T-helper 1 cell treated with Interleukin-12 subunit alpha and Interleukin-12 subunit beta and Interleukin-4 antibody, amounts not matched to agents 30 μg/mL and 1 μg/mL, for 36 hours (primary cell): Measurements from ENCODE around the gene TMEM258.
A peak's percentile ranks its signal among the peaks of the same experiment; 100 is the strongest.

Experiments
- H3K27ac Mint-ChIP-seq: one replicate; pipeline ENCODE4 v1.8.0; 2021; ENCODE audit warnings: mild to moderate bottlenecking, mixed read lengths
- H3K27me3 Mint-ChIP-seq: one replicate; pipeline ENCODE4 v1.8.0; 2021; ENCODE audit warnings: low read depth, mixed read lengths
- H3K36me3 Mint-ChIP-seq: one replicate; pipeline ENCODE4 v1.8.0; 2021; ENCODE audit warnings: low read depth, mixed read lengths
- H3K4me1 Mint-ChIP-seq: one replicate; pipeline ENCODE4 v1.8.0; 2021; ENCODE audit warnings: low read depth, mixed read lengths
- H3K4me3 Mint-ChIP-seq: one replicate; pipeline ENCODE4 v1.8.0; 2021; ENCODE audit warnings: mild to moderate bottlenecking, moderate library complexity, mixed read lengths
- H3K9me3 Mint-ChIP-seq: one replicate; pipeline ENCODE4 v1.8.0; 2021; ENCODE audit warnings: mixed read lengths

Gene TMEM258

DNA sequence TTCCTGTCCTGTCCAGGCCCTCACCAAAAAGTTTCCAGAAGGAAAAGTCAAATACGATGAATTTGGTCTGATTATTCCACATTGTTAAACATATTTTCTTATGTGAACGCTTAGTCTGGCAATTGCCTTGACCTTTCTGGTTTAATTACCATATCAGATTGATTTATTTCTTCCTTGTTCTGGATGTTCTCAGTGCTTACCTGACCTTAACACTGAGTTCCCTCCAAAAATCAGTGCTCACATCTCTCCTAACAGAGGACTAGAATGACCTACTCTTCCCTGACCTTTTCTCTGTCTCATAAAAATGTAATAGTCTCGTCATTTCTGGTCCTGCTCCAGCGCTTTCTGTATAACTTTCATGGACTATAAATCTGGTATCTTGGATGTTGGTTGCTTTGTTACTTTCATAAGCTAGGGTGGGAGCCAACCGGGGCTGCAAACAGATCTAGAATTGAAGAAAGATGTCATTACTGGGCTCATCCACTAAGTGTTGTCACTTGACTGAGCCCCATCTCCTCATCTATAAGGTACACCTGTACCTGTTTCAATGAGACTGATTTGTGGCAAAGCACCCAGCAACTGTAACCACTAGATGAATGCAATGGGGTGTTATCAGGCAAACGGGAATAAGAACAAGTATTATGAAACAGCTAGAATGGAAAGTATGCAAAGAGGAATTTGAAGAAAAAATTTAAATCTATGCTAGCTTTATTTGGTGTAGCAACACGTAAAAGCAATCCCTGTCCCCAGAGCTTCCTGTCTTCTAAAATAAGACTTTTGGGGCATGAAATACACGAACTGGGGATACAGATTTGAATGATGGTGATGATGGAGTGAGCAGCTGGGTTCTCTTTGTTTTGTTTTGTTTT lies 38.1 kb upstream of the TMEM258 start:
- H3K9me3 Mint-ChIP-seq: no peaks in the 10 kb centered on the region
- peak overlapping the region; percentile 87 for H3K27ac Mint-ChIP-seq
- peaks cover 15% of the 10 kb centered on the region for H3K36me3 Mint-ChIP-seq
- H3K4me1 Mint-ChIP-seq: peaks cover 57% of the 10 kb centered on the region
- H3K27me3 Mint-ChIP-seq: no peaks in the 10 kb centered on the region
- H3K4me3 Mint-ChIP-seq: peak overlapping the region; percentile 85

DNA sequence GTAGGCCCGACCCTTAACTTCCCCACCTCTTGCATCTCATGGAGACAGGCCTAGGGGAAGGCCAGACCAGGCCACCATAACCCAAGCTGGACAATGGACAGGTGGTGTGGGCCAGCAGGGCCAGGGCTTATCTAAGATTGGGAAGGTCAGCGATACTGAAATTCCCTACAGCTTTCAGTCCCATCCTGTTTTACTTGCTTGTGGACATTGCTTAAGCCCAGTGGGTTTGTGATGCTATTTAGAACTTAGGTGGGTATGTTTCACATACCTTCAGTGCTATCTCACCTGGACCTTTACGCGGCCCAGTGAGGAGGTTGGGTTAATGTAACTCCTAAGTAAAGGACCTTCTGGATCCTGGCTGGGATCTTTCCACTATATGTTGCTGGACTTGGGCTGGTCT lies 37.4 kb upstream of the TMEM258 start:
- no peaks in the 10 kb centered on the region for H3K27me3 Mint-ChIP-seq
- H3K27ac Mint-ChIP-seq: no peak overlapping the region
- H3K4me3 Mint-ChIP-seq: peak overlapping the region; percentile 85
- peaks cover 15% of the 10 kb centered on the region for H3K36me3 Mint-ChIP-seq
- peaks cover 53% of the 10 kb centered on the region for H3K4me1 Mint-ChIP-seq
- H3K9me3 Mint-ChIP-seq: no peaks in the 10 kb centered on the region

DNA sequence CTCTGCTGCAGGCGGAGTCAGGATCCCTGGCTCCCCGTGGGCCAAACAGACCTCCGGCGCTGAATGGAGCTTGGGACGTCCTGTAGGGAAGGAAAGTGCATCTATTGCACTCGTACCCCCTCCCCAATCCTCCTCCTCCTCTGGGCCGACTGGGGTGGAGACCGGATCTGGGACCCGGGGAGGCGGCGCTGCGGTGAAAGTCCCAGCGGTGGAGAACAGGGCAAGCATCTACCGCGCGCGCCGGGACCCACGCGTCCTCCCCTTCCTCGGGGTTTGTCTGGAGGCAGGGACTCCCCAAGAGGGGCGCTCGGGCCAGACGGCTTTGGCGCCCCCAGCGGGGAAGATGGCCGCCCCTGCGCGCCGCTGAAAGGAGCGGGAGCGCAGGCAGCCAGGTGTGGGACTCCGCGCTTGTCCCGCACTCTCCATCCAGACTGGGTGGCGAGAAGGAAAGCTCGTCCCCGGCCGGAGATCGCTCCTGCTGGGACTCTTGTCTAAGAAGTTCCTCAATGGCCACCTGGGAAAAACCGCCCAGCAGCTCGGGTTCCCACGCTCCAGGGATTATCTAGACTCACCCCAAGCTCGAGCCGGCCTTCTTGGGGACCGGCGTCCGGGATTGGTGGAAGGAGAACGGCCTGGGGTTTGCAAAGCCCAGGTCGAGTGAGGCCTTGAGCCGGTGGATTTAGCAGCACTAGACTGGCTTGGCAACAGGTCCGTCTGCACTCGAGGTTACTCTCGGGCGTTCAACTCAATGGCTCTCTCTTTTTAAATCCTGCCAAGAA lies 36.4 kb upstream of the TMEM258 start:
- Mint-ChIP-seq H3K36me3 (peaks cover 13% of the 10 kb centered on the region), H3K27me3 (no peaks in the 10 kb centered on the region), H3K27ac (peak overlapping the region; percentile 93), H3K9me3 (no peaks in the 10 kb centered on the region), H3K4me3 (peak overlapping the region; percentile 85), H3K4me1 (peaks cover 49% of the 10 kb centered on the region)

DNA sequence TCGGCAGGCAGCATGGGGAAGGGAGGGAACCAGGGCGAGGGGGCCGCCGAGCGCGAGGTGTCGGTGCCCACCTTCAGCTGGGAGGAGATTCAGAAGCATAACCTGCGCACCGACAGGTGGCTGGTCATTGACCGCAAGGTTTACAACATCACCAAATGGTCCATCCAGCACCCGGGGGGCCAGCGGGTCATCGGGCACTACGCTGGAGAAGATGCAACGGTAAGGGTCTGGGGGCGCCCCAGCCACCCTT lies 35.9 kb upstream of the TMEM258 start:
- H3K36me3 Mint-ChIP-seq: peaks cover 8% of the 10 kb centered on the region
- no peaks in the 10 kb centered on the region for H3K9me3 Mint-ChIP-seq
- peak overlapping the region; percentile 85 for H3K4me3 Mint-ChIP-seq
- no peaks in the 10 kb centered on the region for H3K27me3 Mint-ChIP-seq
- H3K27ac Mint-ChIP-seq: peak overlapping the region; percentile 93
- peaks cover 44% of the 10 kb centered on the region for H3K4me1 Mint-ChIP-seq

DNA sequence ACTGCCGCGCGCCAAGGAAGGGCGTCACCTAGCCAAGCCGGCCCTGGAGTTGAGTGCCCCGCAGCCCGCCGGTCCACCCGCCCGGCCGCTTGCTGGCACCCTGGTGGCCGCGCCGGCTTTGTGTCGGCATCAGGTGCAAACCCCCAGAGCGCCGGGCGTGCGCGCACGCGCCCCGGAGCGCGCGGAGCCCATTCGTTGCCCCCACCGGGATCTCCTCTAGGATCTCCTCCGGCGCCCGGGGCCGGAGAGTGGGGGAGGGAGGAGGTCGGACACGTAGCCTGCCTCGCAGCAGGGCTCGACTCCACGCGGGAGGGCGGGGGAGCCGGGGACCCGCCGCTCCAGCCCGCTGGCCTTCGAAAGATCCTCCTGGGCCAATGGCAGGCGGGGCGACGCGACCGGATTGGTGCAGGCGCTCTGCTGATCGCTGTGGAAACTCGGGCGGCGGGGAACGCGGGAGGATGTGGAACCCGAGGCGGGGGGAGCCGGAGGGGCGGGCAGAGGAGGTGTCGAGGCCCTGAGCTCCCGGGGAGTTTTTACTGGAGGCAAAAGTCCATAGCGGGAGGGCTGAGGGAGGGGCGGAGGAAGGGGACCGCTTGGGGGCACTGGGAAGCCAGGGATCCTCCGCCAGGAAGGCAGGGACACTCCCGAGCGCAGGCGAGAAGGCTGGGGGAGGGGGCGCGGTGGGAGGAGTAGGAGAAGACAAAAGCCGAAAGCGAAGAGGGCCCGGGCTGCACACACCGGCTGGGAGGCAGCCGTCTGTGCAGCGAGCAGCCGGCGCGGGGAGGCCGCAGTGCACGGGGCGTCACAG lies 35.4 kb upstream of the TMEM258 start, which contains the start of gene FADS2:
TSS of gene FADS2 (plus strand) at position 730 of the 808 bp plus-strand sequence. CDS start 91 bp downstream, outside the sequence.
- H3K4me3 Mint-ChIP-seq: peak within 1 kb of the TSS; percentile 85
- no peaks in the 10 kb centered on the region for H3K9me3 Mint-ChIP-seq
- peaks cover 5% of the 10 kb centered on the region for H3K36me3 Mint-ChIP-seq
- peaks cover 39% of the 10 kb centered on the region for H3K4me1 Mint-ChIP-seq
- no peaks in the 10 kb centered on the region for H3K27me3 Mint-ChIP-seq
- H3K27ac Mint-ChIP-seq: peak within 1 kb of the TSS; percentile 93

DNA sequence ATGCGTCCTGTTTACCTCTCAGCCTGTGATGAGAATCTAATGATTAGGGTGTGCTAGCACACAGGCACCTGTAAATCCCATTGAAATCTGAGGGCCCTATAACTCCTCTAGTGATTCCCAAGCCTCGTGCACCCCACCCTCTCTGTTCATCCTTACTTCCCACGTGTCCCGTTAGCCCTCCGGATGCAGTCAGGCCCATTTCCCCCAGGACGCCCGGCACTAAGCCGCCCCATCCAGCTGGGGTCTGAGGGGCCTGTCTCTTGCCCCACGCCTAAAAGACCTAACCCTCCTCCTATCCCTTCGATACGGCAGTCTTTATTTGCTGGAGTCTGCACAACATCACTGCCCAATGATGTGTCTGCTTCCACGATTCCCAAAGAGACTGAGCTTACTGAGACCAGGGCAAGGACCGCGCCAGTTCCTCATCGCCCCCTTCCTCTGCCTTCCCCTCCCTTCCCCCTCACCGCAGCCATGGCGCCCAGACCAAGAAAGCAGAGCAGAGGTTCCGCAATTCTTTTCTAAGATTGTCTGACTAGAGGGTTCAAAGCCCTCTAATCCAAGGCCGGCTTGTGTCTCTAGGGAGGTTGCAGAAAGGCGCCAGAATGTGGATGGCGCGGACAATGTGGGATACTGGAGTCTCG lies 34.7 kb upstream of the TMEM258 start:
- Mint-ChIP-seq H3K27ac (peak overlapping the region; percentile 89), H3K4me3 (peak overlapping the region; percentile 85), H3K9me3 (no peaks in the 10 kb centered on the region), H3K27me3 (no peaks in the 10 kb centered on the region), H3K36me3 (peaks cover 5% of the 10 kb centered on the region), H3K4me1 (peaks cover 34% of the 10 kb centered on the region)

DNA sequence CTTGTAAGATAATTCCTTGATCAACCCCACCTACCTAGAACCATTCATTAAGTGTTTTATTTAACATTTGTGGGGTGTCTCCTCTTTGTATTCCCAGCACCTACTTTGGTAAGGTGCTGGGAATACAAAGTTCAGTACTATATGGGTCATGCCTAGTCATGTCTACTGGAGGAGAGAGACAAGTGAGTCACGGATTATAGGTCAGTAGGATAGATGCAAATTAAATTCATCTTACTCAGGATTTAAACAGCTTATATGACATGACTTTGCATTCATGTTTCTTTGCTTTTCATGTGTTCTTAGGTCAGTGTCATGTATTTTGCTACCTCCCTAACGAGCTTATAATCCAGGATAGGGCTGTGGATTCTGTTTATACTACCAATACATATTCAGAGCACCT lies 27.8 kb upstream of the TMEM258 start:
- peaks cover 2% of the 10 kb centered on the region for H3K36me3 Mint-ChIP-seq
- H3K9me3 Mint-ChIP-seq: no peaks in the 10 kb centered on the region
- H3K27me3 Mint-ChIP-seq: peaks cover 5% of the 10 kb centered on the region
- no peak overlapping the region for H3K4me3 Mint-ChIP-seq
- no peak overlapping the region for H3K27ac Mint-ChIP-seq
- H3K4me1 Mint-ChIP-seq: peaks cover 11% of the 10 kb centered on the region

DNA sequence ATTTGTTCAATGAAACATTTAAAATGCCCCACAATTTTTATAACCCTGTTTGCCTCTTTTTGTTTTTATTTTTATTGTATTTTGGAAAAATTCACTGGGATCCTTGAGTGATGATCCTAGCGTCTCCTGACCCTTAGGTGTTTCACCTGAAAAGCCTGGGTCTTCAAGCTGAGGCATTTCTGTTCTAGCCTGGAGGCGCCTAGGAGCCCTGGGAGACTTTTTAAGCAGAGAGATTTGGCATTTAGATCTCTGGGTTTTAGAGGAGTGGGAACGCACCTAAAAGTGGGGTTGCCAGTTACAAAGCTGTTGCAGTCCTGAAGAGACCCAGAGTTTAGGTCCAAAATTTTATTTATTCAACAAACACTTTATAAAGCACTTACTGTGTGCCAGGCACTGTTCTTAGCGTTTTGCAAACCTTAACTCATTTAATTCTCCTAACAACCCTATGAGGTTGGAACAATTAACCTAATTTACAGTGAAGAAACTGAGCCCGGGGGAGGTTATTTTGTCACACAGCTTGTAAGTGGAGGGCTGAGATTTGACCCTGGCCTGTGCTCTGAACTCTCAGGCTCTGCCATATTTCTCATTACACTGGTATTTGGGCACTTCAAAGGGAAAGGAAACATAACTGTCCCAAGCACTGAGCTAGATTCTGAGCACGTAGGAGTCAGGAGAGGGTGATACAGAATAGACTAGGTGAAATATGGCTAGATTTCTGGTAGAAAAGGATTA lies 25.2 kb upstream of the TMEM258 start:
- Mint-ChIP-seq H3K27ac (no peak overlapping the region), H3K4me3 (peak overlapping the region; percentile 79), H3K36me3 (peaks cover 16% of the 10 kb centered on the region), H3K9me3 (no peaks in the 10 kb centered on the region), H3K27me3 (peaks cover 5% of the 10 kb centered on the region), H3K4me1 (peaks cover 18% of the 10 kb centered on the region)

DNA sequence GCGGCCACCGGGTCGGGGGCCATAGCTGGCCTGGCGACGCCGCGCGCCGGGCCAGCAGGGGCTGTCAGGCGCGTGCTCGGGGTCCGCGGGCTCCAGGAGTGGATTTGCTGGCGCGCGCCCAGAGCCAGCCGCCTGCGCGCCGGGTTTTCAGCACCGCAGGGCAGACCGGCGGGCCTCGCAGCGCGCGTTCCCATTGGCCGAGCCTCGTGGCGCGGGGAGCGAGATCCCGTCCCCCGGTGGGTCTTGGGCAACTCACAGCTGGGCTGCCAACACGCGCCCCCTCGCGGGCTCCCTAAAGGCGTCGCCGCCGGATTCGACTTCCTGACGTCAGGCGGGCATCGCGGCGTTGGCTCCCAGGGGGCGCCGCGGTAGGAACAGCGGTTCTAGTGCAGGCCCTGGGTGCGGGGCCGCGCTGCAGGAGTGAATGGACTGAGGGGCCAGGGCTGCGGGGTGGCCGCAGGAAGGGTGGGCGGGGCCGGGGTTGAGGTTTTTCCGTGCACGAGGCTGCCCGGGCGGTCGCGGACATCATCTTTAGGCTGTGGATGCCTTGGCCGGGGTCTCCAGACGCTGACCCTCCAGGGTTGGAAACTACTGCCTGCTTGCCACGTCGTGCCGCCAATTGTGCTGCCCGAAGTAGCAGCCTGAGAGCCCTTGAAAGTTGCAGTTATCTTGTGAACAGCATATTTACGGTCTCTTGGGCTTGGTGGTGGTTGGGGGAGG lies 24.5 kb upstream of the TMEM258 start, which contains the start of gene FADS1:
TSS of gene FADS1 (minus strand) at position 268 of the 720 bp plus-strand sequence. CDS start at position 194, 74 bp downstream.
- peak within 1 kb of the TSS; percentile 99 for H3K4me3 Mint-ChIP-seq
- no peaks in the 10 kb centered on the region for H3K9me3 Mint-ChIP-seq
- peaks cover 5% of the 10 kb centered on the region for H3K27me3 Mint-ChIP-seq
- H3K27ac Mint-ChIP-seq: peak within 1 kb of the TSS; percentile 98
- peaks cover 19% of the 10 kb centered on the region for H3K4me1 Mint-ChIP-seq
- peaks cover 21% of the 10 kb centered on the region for H3K36me3 Mint-ChIP-seq

DNA sequence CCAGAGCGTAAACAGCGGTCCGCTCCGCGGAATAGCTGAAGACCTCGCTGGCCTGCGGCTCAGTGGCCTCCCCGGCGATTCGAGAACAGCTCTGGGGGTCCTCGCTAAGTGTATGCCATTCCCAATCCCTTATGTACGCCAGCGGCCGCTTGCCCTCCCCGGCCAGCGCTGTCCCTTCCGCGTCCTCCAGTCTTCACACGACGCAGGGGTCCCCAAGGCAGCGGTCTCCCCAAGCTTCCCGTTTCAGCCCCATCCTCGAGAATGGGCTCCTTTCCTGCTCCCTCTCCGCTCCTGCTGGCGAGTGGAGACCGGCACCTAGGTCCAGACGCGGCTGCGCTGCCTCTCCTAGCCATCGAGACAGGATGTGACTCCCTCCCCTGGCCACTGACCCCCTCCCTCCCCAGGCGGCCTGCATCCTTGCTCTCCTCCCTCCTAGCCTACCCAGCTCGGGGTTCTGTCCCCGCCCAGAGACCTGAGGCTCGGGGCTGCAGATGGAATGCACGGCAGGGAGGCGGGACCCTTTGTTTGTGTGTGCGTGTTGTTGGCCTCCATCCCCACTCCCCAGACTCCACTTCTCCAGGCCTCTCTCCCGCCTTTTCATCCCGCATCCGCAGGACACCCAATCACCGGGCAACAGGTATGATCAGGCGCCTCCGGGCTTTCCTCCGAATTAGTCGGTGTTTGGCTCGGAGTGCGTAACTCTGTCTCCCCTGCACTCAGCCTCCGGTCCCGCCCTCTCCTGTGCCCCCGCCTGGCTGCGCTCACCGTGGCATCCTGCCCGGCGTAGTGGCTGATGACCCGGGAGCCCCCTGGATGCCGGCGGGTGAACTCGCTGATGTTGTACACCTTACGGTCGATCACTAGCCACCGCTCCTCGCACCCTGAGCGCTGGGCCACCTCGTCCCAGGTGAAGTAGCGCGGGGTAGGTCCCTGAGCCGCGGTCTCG lies 23.7 kb upstream of the TMEM258 start:
- Mint-ChIP-seq H3K27me3 (peaks cover 5% of the 10 kb centered on the region), H3K4me3 (peak overlapping the region; percentile 99), H3K9me3 (no peaks in the 10 kb centered on the region), H3K4me1 (peaks cover 19% of the 10 kb centered on the region), H3K36me3 (peaks cover 23% of the 10 kb centered on the region), H3K27ac (peak overlapping the region; percentile 98)

DNA sequence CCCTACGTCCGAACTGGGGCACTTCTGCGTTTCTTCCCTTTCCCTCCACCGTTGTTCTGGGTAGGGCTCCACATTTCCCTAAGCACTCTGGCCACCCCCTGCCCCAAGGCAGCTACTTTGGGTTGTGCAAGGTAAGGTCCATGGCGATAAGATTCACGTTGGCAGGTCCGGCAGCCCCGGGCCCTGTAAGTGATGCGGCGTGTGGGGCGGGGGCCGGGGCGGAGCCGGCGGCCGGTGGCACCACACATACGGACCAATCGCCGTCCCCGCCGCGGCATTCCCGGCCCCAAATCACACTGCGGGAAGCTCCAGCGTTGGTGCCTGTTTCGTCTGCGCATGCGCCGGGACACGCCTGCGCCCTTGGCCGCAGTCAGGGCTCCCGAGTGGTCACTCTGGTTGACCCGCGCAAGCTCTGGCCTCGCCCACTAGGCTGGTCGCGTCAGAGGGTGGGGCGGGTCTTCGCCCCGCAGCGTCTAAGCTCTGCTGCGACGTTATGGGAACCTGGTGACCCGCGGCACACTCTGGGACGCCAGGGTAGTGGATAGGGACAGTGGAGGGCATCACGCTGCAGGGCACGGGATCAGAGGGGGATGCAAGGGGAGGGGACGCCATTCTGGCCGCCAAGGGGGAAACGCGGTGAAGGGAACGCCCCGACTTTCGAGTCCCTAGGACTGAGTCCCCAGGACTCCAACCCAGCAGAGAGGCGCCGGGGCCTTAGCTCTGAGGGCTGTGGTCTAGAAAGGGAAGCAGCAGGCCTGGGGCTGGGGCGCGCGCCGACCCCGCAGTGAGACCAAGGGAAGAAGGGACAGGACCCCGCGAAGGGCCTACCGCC lies 22.8 kb upstream of the TMEM258 start:
- peaks cover 5% of the 10 kb centered on the region for H3K27me3 Mint-ChIP-seq
- no peaks in the 10 kb centered on the region for H3K9me3 Mint-ChIP-seq
- H3K36me3 Mint-ChIP-seq: peaks cover 29% of the 10 kb centered on the region
- H3K4me3 Mint-ChIP-seq: peak overlapping the region; percentile 99
- H3K27ac Mint-ChIP-seq: peak overlapping the region; percentile 93
- H3K4me1 Mint-ChIP-seq: peaks cover 19% of the 10 kb centered on the region
